GM21529 (cell line): ENCODE results near the gene CHST8.

Experiments
- ATAC-seq: cut with Tn5 transposase; IDR thresholded peaks from one replicate; pipeline ENCODE4 v1.9.1; 2021; ENCODE audit not compliant: unreplicated experiment

Gene CHST8

DNA sequence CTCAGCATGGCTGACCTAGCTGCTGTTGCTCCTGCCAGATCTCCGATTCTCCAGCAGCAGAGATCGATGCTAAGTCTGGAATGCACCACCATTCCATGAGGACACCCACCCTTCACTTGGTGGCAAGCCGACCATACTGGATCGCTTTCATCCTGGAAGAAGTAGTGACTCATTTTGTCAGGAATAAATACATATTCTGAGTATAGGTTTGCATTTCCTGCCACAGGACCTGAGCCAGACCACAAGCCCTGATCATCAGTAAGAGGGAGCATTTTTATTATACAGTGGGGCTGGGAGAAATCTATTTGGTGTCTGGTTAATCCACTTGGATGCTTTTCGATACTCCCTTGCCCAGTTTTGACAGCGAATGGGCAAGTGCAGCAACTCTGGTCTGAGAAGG, 164.0 kb downstream of the CHST8 start:
- no peak for ATAC-seq

- ATAC-seq = no peak
These were observed 166.9 kb downstream of the CHST8 start for GRCh38 chr19:33788676-33789075.

DNA sequence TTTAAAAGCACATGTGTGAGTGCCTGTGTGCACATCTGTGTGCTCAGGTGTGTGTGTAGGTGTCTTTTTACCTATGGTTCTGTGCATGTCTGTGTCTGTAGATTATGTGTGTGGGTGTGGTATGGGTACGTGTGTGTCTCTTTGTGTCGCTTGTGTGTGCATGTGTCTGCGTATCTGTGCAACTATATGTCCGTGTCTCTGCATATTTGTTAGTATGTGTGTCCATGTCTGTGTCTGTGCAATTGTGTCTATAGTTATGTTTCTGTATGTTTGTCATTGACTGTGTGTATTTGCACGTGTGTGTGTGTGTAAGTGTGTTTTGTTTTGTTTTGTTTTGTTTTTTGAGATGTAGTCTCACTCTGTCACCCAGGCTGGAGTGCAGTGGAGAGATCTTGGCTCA, 167.6 kb downstream of the CHST8 start:
- ATAC-seq = no peak

DNA sequence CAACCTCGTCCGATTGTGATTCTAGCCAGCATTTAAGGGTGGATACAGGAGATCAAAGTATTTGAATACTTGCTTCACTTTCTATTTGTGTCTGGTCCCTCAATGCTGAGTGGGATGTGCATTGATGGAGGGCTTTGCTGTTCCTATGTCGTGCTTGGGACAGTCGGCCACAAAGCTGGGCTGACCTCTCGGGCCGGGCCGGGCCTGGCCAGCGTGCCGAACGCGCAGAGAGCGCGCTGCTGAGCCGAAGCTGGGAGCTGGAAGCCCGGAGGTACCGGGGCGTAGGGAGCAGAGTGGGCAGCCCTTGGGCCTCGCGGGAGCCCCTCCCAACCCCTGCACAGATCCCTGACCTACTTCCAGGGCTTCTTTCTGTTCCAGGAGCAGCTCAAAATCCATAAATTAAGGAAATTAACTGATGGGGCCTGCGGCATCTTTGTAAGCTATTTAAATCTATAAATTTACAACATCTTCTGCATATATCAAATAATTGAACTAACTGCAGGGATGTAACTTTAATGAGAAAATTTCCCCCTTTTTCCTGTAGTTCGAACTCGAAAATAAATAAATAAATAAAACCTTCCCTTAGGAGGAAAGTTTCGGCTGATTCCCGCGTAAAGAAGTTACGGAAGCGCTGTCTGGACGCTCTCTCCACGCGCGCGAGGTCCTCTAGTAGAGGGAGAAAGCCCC, 173.1 kb downstream of the CHST8 start:
- ATAC-seq = no peak

- no peak for ATAC-seq
These were observed 173.8 kb downstream of the CHST8 start for GRCh38 chr19:33795370-33796163.

- no peak for ATAC-seq
These were observed 174.6 kb downstream of the CHST8 start, which contains the start of gene KCTD15 for GRCh38 chr19:33796164-33796875. KCTD15 (plus strand) TSS chr19:33796870; CDS start chr19:33800455, 3,585 bp downstream.

GRCh38 chr19:33797802-33798671, 176.3 kb downstream of the CHST8 start:
- ATAC-seq = no peak

- ATAC-seq = no peak
These were observed 176.9 kb downstream of the CHST8 start for GRCh38 chr19:33798681-33799111.

GRCh38 chr19:33799476-33799875, 177.7 kb downstream of the CHST8 start:
- no peak for ATAC-seq

GRCh38 chr19:33800012-33800680, 178.4 kb downstream of the CHST8 start:
- no peak for ATAC-seq

GRCh38 chr19:33801411-33801810, 179.7 kb downstream of the CHST8 start:
- ATAC-seq = no peak

DNA sequence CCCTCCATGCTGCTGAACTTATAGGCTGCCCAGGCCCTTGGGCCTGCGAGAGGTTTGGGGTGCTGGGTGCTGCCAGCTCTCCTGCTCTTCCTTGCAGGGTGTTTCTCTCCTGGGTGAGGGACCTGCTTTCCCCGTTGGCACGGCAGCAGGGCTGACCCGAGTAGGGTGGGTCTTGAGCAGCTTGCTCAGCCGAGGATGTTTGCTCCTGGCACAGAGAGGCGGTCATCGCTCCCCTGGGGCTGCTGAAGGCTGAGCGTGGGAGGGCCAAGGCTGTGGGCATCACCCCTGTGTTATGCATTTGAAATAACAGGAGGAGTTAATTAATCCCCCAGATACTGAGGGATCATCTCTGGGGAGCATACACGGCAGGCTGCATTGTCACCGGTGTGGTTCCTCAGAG, 180.2 kb downstream of the CHST8 start:
- ATAC-seq = no peak

DNA sequence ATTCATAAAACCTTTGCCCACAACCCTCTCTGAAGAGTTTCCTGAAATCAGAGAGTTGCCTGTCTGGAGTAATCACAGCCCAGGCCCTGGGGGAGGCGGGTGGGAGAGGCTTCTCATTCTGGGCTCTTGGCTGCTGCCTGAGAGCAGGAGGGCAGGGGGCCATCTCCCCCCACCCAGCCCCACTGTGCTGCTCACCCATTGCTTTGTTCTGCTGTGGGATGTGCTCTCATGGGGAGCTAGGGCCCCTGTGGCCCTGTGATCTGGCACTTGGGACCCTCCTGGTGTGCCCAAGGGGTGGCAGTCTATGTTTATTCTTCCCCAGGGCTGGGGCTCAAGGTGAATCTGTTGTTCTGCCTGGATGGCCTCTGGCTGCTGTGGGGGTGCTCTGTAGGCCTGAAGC, 181.0 kb downstream of the CHST8 start:
- no peak for ATAC-seq

DNA sequence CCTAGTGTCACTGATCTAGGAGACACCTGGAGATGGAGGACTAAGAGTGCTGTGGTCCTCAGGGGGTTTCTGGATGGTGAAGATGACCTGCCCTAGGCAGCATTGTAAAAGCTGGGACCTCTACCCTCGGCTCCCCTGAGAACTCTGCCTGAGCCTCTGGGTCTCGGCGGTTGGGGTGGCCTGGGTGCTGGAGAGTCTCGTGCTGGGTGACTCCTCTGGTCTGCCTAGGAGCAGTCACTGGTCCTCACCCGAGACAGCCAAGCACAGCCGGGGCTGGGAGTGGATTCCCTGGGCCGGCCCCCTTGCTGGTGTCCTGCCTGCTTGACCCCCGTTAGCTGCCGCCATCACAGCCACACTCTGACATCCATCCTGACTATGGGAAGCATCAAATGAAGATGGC, 181.6 kb downstream of the CHST8 start:
- ATAC-seq = no peak

DNA sequence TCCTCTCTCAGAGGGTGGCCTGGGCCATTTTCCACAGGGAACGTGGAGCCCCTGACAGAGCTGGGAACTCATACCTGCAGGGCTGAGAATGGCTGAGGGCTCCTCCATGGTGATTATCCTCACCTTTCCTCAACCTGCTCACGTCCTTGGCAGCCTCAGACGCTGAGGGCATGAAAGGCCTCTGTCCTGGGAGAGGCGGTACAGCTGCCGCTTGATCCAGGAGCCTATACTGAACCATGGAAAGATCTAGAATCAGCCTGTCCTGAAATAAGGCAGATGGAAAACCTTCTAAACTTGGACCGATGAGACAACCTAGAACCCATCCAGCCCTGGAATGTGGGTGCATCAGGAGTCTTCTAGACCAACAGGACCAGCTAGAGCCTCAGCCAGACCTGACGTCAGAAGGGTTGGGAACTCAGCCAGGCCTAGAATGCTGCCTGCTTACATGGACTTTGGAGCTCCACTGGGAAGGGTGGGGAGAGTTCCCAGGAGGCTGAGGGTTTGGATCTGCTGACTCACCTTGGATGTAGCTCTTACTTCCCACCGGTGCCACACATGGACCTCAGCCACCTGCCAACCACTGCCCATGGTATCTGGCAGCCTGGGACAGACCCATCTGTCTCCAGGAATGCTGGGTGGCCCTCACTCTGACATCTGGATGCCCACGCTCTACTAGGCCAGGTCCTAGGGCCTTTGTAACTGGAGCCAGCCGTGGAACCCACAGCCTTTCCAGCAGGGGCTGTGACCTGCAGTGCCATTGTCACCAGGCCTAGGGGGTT, 182.5 kb downstream of the CHST8 start:
- no peak for ATAC-seq

DNA sequence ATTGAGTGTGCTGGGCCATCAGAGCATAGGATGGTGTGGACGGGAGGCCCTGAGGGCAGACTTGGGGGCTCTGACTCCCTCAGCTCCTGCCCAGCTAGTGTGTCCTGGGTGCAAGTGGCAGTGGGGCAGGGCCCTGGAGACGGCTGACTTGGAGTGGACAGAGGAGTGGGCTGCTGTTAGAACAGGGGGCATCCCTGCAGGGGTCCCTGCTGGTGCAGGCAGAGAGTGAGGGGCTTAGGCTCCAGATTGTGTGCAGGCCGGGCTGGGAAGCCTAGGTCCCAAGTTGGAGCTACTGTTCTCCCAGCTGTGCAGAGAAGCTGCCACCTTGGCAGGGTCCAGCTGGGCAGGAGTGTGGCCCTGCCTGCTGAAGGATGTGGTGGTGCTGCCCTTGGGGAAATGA, 183.6 kb downstream of the CHST8 start:
- no peak for ATAC-seq

- no peak for ATAC-seq
These were observed 184.2 kb downstream of the CHST8 start for GRCh38 chr19:33805840-33806433.

DNA sequence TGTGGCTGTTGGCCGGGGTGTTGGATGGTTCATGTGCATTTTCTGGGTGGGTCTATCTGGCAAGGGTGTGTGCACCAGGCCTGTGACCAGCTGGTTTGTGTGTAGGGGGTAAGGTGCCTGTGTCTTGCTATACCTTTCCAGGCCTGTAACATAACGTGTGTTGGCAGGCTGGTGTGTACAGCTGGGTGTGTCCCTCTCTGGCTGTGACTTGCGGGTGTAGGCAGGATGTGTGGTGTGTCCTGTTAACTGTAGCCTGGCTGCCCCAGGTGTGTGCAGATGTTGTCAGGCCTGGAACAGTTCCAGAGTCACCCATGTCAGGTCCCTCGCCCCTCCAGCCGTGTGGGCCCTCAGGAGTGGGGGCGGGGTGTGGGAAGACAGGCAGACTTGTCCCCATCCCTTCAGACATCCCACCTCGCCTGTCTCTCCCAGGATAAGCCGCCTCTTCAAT, 184.7 kb downstream of the CHST8 start:
- ATAC-seq = no peak

- no peak for ATAC-seq
These were observed 186.6 kb downstream of the CHST8 start for GRCh38 chr19:33808399-33808798.
